ENCODE measurements around the gene JAK3.

DNA sequence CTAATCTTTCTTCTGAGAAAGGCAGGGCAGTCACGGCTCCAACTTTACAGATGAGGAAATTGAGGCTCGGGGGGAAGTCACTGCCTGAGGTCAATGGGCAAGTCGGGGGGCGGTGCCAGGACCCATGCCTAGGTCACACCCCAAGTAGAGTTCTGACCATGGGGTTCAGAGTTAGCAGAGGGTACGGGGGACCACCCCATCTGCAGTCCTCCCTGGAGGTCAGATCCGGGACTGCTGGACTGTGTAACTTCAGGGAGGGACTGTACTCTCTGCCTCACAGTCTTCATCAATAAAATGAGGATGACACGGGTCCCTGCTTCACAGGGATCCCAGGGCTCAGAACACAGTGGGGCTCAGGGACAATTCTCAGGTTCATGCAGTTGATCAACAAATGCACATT lies 31.7 kb upstream of the JAK3 start:
- no peak for TF ChIP-seq EP300 (IDR thresholded peaks at IDR 0.05; ENCODE audit: borderline replicate concordance)
- no peak for TF ChIP-seq FOXM1 (IDR thresholded peaks at IDR 0.05; ENCODE audit: borderline replicate concordance, low read depth)
